ENCODE measurements around the gene TEC. TPM values are rescaled to one million over a fixed set of nuclear protein-coding genes. Genes with fewer than 3 reads are reported as not detected.
"Not testable (repeated sequence)": the region's sequence is repeated elsewhere in the genome, so short reads cannot be mapped to it uniquely, and the experiment has no call there.

TEC gene
- polyA plus RNA-seq (2013, experiment 1 of 2; ENCODE audit: insufficient read length) = 0.34 TPM
- 0.30 TPM for polyA plus RNA-seq (2013, experiment 2 of 2; ENCODE audit: insufficient read length)

- peak; percentile 12 for DNase-seq
Measured at GRCh38 chr4:48268956-48269860, at the start of gene TEC. Gene TEC, minus strand, starts transcription at chr4:48269838. Its CDS starts 41,224 bp downstream, at chr4:48228614.

- DNase-seq = peak; percentile 75
Measured at GRCh38 chr4:48315728-48316630, 46.3 kb upstream of the TEC start.

- DNase-seq = not testable (repeated sequence)
Measured at GRCh38 chr4:48314746-48315145, 45.1 kb upstream of the TEC start.

- peak; percentile 75 for DNase-seq
Measured at GRCh38 chr4:48311896-48312295, 42.3 kb upstream of the TEC start.

- no peak for DNase-seq
Measured at GRCh38 chr4:48308901-48309300, 39.3 kb upstream of the TEC start.

- no peak for DNase-seq
Measured at GRCh38 chr4:48307528-48307927, 37.9 kb upstream of the TEC start.

GRCh38 chr4:48305508-48305907 is 35.9 kb upstream of the TEC start:
- no peak for DNase-seq

- DNase-seq = peak; percentile 86
Measured at GRCh38 chr4:48300004-48300403, 30.4 kb upstream of the TEC start.

- DNase-seq = no peak
Measured at GRCh38 chr4:48299560-48299959, 29.9 kb upstream of the TEC start.

GRCh38 chr4:48297256-48297846 is 27.7 kb upstream of the TEC start:
- DNase-seq = no peak

- no peak for DNase-seq
Measured at GRCh38 chr4:48296365-48296764, 26.7 kb upstream of the TEC start.

GRCh38 chr4:48295116-48295515 is 25.5 kb upstream of the TEC start:
- no peak for DNase-seq

- not testable (repeated sequence) for DNase-seq
Measured at GRCh38 chr4:48292218-48292790, 22.7 kb upstream of the TEC start.

- no peak for DNase-seq
Measured at GRCh38 chr4:48290146-48290772, 20.6 kb upstream of the TEC start.

- DNase-seq = not testable (repeated sequence)
Measured at GRCh38 chr4:48286060-48286459, 16.4 kb upstream of the TEC start.

GRCh38 chr4:48285640-48286039 is 16.0 kb upstream of the TEC start:
- DNase-seq = not testable (repeated sequence)

- DNase-seq = no peak
Measured at GRCh38 chr4:48275686-48276085, 6.0 kb upstream of the TEC start.

- no peak for DNase-seq
Measured at GRCh38 chr4:48275247-48275646, 5.6 kb upstream of the TEC start.

GRCh38 chr4:48271626-48272025 is 2.0 kb upstream of the TEC start:
- DNase-seq = no peak

- no peak for DNase-seq
Measured at GRCh38 chr4:48270951-48271473, 1.4 kb upstream of the TEC start.

GRCh38 chr4:48270523-48270897 is 872 bp upstream of the TEC start:
- DNase-seq = no peak
